CD4-positive, CD25-positive, alpha-beta regulatory T cell (primary cell): ENCODE data around the gene DBF4B. TPM values are rescaled to one million over a fixed set of nuclear protein-coding genes. Genes with fewer than 3 reads are reported as not detected.

Source experiments
- ATAC-seq, 2 donors: fragments of 150-1000 bp; cut with Tn5 transposase; one replicate each; pipeline ENCODE4 v1.10.0; 2021; ENCODE audit warnings: low read depth in 2 of 2, moderate number of reproducible peaks in 2 of 2, moderate library complexity in 1 of 2
- DNase-seq, 3 donors: peaks; one replicate each; pipeline versions ENCODE4 v3.0.0 to v3.0.0-alpha.2; 2012 to 2022; ENCODE audit warnings: mixed read lengths in 1 of 3
- H3K27ac ChIP-seq: one replicate; pipeline ENCODE4 v1.7.0; 2013; ENCODE audit warnings: mild to moderate bottlenecking, low read length; ENCODE audit not compliant: insufficient read depth, poor library complexity, severe bottlenecking
- H3K27me3 ChIP-seq: one replicate; pipeline ENCODE4 v1.7.0; 2013; ENCODE audit warnings: low read length; ENCODE audit not compliant: control insufficient read depth, insufficient read depth
- H3K36me3 ChIP-seq: one replicate; pipeline ENCODE4 v1.7.0; 2013; ENCODE audit warnings: mild to moderate bottlenecking, low read length, moderate library complexity; ENCODE audit not compliant: control insufficient read depth, insufficient read depth
- H3K4me1 ChIP-seq: 2 replicates; pipeline ENCODE4 v1.7.0; 2013; ENCODE audit warnings: mild to moderate bottlenecking, low read length; ENCODE audit not compliant: insufficient read depth, control insufficient read depth, poor library complexity, severe bottlenecking
- H3K4me3 ChIP-seq: one replicate; pipeline ENCODE4 v1.7.0; 2013; ENCODE audit warnings: low read depth, mild to moderate bottlenecking, low read length, moderate library complexity
- H3K9me3 ChIP-seq, 2 experiments: 1 replicate in 1 of 2; 2 replicates in 1 of 2; pipeline ENCODE4 v1.7.0; 2013; ENCODE audit warnings: low read length in 2 of 2, mild to moderate bottlenecking in 1 of 2, moderate library complexity in 1 of 2; ENCODE audit not compliant: control insufficient read depth in 2 of 2
- H3K27ac Mint-ChIP-seq, 3 donors: one replicate each; pipeline ENCODE4 v1.8.0; 2020 to 2022; ENCODE audit warnings: mild to moderate bottlenecking in 3 of 3, mixed read lengths in 3 of 3, moderate library complexity in 2 of 3
- H3K27me3 Mint-ChIP-seq: one replicate; pipeline ENCODE4 v1.8.0; 2022; ENCODE audit warnings: mild to moderate bottlenecking, mixed read lengths
- H3K36me3 Mint-ChIP-seq: one replicate; pipeline ENCODE4 v1.8.0; 2020; ENCODE audit warnings: mixed read lengths
- H3K4me1 Mint-ChIP-seq, 4 donors: one replicate each; pipeline ENCODE4 v1.8.0; 2020 to 2022; ENCODE audit warnings: mixed read lengths in 4 of 4, mild to moderate bottlenecking in 1 of 4
- H3K4me3 Mint-ChIP-seq, 4 donors: one replicate each; pipeline ENCODE4 v1.8.0; 2020 to 2022; ENCODE audit warnings: mild to moderate bottlenecking in 4 of 4, mixed read lengths in 4 of 4, moderate library complexity in 3 of 4
- H3K9me3 Mint-ChIP-seq, 7 donors: one replicate each; pipeline ENCODE4 v1.8.0; 2020 to 2022; ENCODE audit warnings: mixed read lengths in 7 of 7, mild to moderate bottlenecking in 3 of 7, moderate library complexity in 2 of 7
- polyA plus RNA-seq, 4 donors: library from polyadenylated mRNA; unstranded; fragments of 300-500 nt; fragmentation: Illumina TruSeq; gene quantifications; one replicate each; pipeline ENCODE4 v1.2.3, GENCODE V29; 2021
- total RNA-seq: library from RNA; stranded (reverse); gene quantifications from one replicate; pipeline ENCODE4 v1.2.3, GENCODE V29; 2022

The DBF4B gene
- total and polyA plus RNA-seq, 5 donors from 2014 or later, result 0.25 to 5.0 (median 1.2) TPM

DNA sequence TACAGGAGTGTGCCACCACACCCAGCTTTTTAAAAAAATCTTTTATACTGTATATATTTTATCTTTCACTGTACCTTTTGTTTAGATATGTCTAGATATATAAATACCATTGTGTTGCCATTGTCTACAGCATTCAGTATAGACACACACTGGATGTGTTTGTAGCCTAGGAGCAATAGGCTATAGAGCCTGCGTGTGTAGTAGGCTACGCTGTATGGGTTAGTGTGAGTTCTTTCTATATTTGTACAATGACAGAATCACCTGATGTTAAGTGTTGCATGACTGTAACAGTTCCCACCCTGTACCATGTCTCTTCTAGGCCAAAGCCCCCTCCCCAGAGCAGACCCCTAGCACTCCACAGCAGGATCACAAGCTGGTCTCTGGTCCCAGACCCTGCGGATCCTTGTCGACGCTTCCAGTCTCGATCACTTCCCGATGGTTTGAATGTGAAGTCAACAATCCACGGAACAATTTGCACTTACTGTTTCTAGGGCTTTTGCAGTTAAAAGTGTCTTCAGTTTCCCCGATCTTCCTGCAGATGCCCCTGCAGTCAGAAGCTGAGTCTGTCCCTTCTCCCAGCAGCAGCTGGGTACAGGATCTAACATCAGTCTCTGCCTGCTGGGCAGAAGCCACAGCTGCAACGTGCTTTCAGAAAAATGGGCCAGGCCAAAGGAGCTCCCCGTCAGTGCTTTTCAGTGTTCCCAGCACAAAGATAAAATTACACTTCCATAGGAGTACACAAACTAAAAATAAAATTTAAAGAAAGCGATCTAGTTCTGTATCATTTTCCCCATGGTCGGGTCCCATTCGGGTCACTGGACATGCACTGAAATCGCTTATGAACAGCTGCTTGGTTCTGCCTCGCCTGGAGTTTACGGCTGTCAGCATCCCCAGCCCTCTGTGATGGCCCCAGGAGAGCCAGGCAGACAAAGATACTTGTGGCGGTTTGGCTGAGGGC is 85.7 kb downstream of the DBF4B start:
- no peaks in the 10 kb centered on the region for H3K27me3 ChIP-seq
- peaks cover 20% of the 10 kb centered on the region for H3K27me3 Mint-ChIP-seq
- H3K27ac Mint-ChIP-seq, result no peak overlapping the region
- no peaks in the 10 kb centered on the region for H3K36me3 Mint-ChIP-seq
- H3K9me3 ChIP-seq, result no peaks in the 10 kb centered on the region
- H3K4me1 ChIP-seq, result no peaks in the 10 kb centered on the region
- H3K9me3 Mint-ChIP-seq, result no peaks in the 10 kb centered on the region
- H3K36me3 ChIP-seq, result no peaks in the 10 kb centered on the region
- ATAC-seq (no peak), DNase-seq (no peak)
- no peak overlapping the region for H3K4me3 ChIP-seq
- H3K4me1 Mint-ChIP-seq, result no peaks in the 10 kb centered on the region
- H3K27ac ChIP-seq, result no peak overlapping the region
- peak overlapping the region in 1 of 4 donors; percentile 54 for H3K4me3 Mint-ChIP-seq

DNA sequence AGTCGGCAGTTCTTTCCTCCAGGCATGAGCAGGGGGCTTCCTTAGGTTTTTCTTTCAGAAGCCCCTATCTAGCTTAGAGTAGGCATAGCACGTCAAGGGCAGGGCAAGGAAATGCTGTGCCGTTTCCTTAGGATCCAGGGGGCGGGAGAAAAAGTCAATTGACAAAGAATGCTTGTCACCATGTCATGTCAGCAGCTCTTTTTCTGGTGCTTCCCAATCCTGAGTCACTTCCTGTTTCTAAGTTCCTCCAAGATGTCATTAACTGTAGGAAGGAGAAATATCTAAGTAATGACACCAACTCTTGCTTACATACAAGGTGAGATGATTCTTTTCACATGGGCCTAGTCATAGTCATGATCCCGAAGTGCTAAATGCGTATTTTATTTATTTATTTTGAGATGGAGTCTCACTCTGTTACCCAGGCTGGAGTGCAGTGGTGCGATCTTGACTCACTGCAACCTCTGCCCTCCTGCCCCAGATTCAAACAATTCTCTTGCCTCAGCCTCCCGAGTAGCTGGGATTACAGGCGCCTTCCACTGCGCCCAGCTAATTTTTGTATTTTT is 86.5 kb downstream of the DBF4B start:
- no peak for DNase-seq
- Histone ChIP-seq H3K4me3 (no peak overlapping the region), H3K27me3 (no peaks in the 10 kb centered on the region), H3K36me3 (no peaks in the 10 kb centered on the region), H3K9me3 (no peaks in the 10 kb centered on the region), H3K4me1 (no peaks in the 10 kb centered on the region), H3K27ac (no peak overlapping the region)
- H3K4me1 Mint-ChIP-seq, result no peaks in the 10 kb centered on the region
- no peaks in the 10 kb centered on the region for H3K36me3 Mint-ChIP-seq
- ATAC-seq, result no peak
- H3K27me3 Mint-ChIP-seq, result peaks cover 20% of the 10 kb centered on the region
- H3K27ac Mint-ChIP-seq, result no peak overlapping the region
- H3K9me3 Mint-ChIP-seq, result no peaks in the 10 kb centered on the region
- no peak overlapping the region for H3K4me3 Mint-ChIP-seq

DNA sequence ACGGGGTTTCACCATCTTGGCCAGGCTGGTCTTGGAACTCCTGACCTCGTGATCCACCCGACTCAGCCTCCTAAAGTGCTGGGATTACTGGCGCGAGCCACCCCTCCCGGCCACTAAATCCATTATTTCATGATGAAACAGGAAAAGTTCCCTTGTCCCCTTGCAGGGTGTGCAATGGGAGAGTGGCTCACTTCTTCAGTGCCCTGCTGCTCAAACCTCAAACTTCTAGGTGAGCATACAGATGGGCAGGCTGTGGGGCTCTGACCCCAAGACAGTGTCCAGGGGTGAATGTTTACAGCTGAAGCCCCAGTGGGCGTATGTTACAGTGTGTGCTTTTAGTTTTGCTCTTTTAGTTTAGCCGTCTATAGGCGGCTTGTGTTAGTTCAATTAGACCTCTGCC is 87.0 kb downstream of the DBF4B start:
- no peak overlapping the region for H3K4me3 ChIP-seq
- DNase-seq (no peak), ATAC-seq (no peak)
- H3K36me3 ChIP-seq, result no peaks in the 10 kb centered on the region
- Mint-ChIP-seq H3K9me3 (no peaks in the 10 kb centered on the region), H3K4me3 (no peak overlapping the region), H3K4me1 (no peaks in the 10 kb centered on the region), H3K36me3 (no peaks in the 10 kb centered on the region), H3K27ac (no peak overlapping the region), H3K27me3 (peaks cover 20% of the 10 kb centered on the region)
- H3K9me3 ChIP-seq, result no peaks in the 10 kb centered on the region
- no peak overlapping the region for H3K27ac ChIP-seq
- H3K27me3 ChIP-seq, result no peaks in the 10 kb centered on the region
- no peaks in the 10 kb centered on the region for H3K4me1 ChIP-seq

DNA sequence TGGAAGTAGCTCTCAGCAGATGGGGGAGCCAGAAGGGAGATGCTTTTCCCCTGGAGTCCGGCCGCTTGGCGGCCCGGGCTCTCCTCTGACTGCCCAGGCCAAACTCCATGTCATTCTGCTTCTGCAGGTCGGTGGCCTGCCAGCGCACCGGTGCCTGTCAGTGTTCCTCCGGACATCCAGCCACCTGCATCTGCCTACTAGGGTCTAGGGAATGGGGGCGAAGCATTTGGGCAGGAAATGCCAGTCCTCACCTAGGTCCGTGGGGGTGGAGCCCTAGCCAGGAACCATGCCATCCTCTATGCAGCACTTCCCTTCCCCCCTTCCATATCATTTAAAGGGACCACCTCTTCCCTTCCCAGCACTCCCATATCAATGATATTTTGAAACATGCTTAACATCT is 87.5 kb downstream of the DBF4B start:
- Mint-ChIP-seq H3K27ac (no peak overlapping the region), H3K36me3 (no peaks in the 10 kb centered on the region), H3K4me1 (no peaks in the 10 kb centered on the region), H3K4me3 (no peak overlapping the region), H3K27me3 (peaks cover 20% of the 10 kb centered on the region), H3K9me3 (no peaks in the 10 kb centered on the region)
- Histone ChIP-seq H3K36me3 (no peaks in the 10 kb centered on the region), H3K9me3 (no peaks in the 10 kb centered on the region), H3K4me1 (no peaks in the 10 kb centered on the region), H3K27me3 (no peaks in the 10 kb centered on the region), H3K27ac (no peak overlapping the region), H3K4me3 (no peak overlapping the region)
- ATAC-seq (no peak), DNase-seq (no peak)

DNA sequence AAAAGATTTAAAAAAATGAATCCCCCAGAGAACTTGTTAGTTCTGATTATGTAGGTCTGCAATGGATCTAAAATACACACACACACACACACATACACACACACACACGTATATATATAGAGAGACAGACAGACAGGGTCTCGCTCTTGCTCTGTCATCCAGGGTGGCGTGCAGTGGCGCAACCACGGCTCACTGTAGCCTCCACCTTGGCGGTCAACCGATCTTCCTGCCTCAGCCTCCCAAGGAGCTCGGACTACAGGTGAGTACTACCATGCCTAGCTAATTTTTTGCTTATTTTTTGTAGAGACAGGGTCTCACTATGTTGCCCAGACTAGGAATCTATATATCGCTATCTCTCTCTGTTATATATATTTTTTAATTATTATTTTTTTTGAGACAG is 88.3 kb downstream of the DBF4B start:
- no peak for ATAC-seq
- Histone ChIP-seq H3K4me3 (no peak overlapping the region), H3K4me1 (no peaks in the 10 kb centered on the region), H3K27me3 (no peaks in the 10 kb centered on the region), H3K9me3 (no peaks in the 10 kb centered on the region), H3K36me3 (no peaks in the 10 kb centered on the region), H3K27ac (no peak overlapping the region)
- peaks cover 20% of the 10 kb centered on the region for H3K27me3 Mint-ChIP-seq
- no peaks in the 10 kb centered on the region for H3K9me3 Mint-ChIP-seq
- no peak overlapping the region for H3K27ac Mint-ChIP-seq
- no peaks in the 10 kb centered on the region for H3K36me3 Mint-ChIP-seq
- no peak for DNase-seq
- H3K4me3 Mint-ChIP-seq, result no peak overlapping the region
- H3K4me1 Mint-ChIP-seq, result no peaks in the 10 kb centered on the region

DNA sequence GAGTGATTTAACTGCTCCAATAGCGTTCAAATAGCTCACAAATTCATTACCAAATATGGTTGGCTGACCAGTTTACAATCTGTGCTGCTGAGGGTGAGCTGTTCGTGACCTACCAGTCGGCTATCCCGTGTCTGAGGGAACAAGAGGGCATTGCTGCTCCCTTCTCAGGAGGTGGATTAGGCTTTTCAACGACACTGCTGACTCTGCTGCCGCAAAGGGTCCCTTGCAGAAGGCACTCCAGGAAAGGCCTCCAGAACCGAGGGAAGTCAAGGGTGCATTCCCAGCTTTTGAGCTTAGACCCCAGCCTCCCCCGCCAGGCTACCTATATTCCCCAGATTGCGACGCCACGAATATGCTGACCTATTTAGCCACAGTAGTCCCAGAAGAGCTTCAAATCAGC is 89.3 kb downstream of the DBF4B start:
- no peaks in the 10 kb centered on the region for H3K4me1 Mint-ChIP-seq
- no peaks in the 10 kb centered on the region for H3K4me1 ChIP-seq
- no peak overlapping the region for H3K4me3 ChIP-seq
- H3K27ac Mint-ChIP-seq, result no peak overlapping the region
- H3K9me3 ChIP-seq, result no peaks in the 10 kb centered on the region
- H3K9me3 Mint-ChIP-seq, result no peaks in the 10 kb centered on the region
- H3K36me3 Mint-ChIP-seq, result no peaks in the 10 kb centered on the region
- peaks cover 20% of the 10 kb centered on the region for H3K27me3 Mint-ChIP-seq
- no peaks in the 10 kb centered on the region for H3K36me3 ChIP-seq
- H3K27me3 ChIP-seq, result peaks cover 3% of the 10 kb centered on the region
- ATAC-seq, result no peak
- DNase-seq, result no peak
- no peak overlapping the region for H3K4me3 Mint-ChIP-seq
- no peak overlapping the region for H3K27ac ChIP-seq

GRCh38 chr17:44798356-44798755 is 89.9 kb downstream of the DBF4B start:
- no peak for DNase-seq
- Mint-ChIP-seq H3K27ac (no peak overlapping the region), H3K4me1 (no peaks in the 10 kb centered on the region), H3K4me3 (no peak overlapping the region), H3K27me3 (peaks cover 20% of the 10 kb centered on the region), H3K36me3 (no peaks in the 10 kb centered on the region), H3K9me3 (no peaks in the 10 kb centered on the region)
- H3K27me3 ChIP-seq, result peaks cover 3% of the 10 kb centered on the region
- no peaks in the 10 kb centered on the region for H3K36me3 ChIP-seq
- no peaks in the 10 kb centered on the region for H3K9me3 ChIP-seq
- H3K4me1 ChIP-seq, result no peaks in the 10 kb centered on the region
- H3K27ac ChIP-seq, result no peak overlapping the region
- no peak for ATAC-seq
- H3K4me3 ChIP-seq, result no peak overlapping the region
